ENCODE data around the gene ZNF683. TPM values are rescaled to one million over a fixed set of nuclear protein-coding genes. Genes with fewer than 3 reads are reported as not detected.
"Not testable (repeated sequence)": the region's sequence is repeated elsewhere in the genome, so short reads cannot be mapped to it uniquely, and the experiment has no call there.

Gene ZNF683
- polyA plus RNA-seq, 5 donors = 0.10 to 0.27 (median 0.19) TPM; not detected in 1

DNA sequence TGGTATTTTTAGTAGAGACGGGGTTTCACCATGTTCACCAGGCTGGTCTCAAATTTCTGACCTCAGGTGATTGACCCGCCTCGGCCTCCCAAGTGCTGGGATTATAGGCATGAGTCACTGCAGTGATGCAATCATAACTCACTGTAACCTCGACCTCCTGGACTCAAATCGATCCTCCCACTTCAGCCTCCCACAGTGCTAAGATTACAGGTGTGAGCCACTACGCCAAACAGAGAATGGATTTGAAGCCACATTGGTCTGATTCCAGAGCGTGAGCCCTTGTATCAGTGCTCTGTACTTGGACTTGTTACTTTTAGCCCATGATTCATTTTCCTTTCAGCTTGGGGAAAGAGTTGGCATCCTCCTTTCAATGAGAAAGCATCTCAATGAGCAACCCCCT, 14.9 kb upstream of the ZNF683 start:
- no peak for DNase-seq

DNA sequence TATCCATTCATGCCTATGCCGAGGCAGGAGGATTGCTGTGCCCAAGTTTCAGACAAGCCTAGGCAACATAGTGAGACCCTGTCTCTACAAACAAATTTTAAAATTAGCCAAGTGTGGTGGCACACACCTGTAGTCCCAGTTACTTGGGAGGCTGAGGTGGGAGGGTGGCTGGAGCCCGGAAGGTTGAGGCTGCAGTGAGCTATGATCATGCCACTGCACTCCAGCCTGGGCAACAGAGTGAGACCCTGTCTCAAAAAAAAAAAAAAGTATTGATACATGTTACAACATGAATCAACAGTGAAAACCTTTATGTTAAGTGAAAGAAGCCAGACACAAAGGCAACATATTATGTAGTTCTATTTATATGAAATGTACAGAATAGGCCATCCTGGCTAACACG, 12.5 kb upstream of the ZNF683 start:
- DNase-seq = not testable (repeated sequence)

- no peak for DNase-seq
Measured at GRCh38 chr1:26384076-26384475, 11.5 kb upstream of the ZNF683 start.

DNA sequence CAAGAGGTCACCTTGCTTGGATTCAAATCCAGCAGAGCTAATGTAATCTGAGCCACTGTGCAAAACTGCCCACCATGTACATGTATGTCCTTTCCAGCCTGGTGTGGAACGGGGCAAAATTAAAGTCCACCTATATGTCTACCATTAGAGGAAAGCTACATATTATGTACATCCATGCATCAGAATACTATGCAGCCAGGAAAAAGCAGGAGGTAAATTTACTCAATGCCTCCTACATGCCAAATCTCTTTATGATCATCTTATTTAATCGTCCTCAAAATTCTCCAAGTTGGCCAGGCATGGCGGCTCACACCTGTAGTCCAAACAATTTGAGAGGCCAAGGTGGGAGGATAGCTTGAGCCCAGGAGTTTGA, 6.3 kb upstream of the ZNF683 start:
- no peak for DNase-seq

DNA sequence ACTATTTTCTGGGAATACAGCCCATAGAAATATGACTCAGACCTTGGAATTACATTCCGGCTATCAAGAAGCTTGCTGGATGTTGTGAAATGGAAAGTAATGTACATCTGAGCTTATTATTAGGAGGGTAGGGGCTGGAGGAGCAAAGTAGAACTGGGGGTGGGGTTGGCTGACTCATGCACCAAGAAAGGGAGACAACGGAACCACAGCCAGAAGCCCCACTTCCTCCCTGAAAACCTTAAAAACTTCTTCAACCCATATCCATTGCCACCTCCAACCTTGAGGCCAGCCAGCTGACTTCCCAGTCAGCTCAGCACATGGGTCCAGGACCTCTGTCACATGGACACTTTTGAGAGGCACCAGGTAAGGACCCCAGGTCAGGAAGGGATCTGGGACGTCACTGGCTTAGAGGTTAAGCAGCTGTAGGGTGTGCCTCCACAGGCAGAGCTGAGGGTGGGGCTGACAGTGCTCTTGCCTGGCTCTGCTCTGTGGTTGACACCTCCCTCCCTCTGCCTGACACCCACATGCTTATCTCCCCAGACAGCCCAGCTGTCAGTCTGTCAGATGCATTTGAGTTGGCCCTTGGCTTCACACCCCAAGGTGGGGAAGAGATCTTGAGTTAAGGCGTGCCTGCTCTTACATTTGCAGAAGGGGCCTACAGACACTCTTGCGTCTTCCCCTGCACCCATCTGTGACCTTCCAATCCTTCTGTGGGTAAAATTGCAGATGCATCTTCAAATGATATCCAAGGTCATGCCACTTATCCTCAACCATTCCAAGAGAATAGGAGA, 5.7 kb upstream of the ZNF683 start:
- DNase-seq = no peak

DNA sequence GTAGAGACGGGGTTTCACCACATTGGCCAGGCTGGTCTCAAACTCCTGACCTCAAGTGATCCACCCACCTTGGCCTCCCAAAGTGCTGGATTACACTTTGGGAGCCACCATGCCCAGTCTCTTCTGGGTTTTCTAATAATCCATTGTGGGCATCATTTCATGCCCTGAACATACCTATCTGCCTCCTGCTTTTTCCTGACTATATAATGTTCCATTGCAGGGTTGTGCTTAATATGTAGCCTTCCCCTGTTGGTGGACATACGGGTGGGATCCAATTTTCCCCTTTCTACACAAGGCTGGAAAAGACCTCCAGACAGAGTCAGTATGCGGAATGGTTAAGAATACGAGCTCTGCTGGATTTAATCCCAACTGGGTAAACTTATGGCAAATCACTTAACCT, 3.5 kb upstream of the ZNF683 start:
- DNase-seq = no peak

DNA sequence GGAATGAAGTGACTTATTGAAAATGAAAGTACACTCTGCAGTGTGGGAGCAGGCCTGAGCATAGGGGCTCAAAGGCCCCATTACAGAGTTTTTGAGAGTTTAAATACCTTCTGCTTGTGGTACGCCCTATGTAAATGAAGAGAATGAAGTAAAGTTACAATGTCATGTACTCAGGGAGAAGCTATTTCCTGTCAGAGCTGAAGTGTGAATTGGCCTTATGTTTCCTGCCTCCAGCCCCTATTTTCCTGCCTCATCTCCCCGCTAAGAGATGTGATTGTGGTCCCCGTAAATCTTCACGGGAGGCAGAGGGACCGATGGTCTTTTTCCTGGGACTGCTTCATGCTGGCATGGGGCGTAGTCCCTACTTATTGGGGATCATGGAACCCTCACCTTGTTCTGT, 2.5 kb upstream of the ZNF683 start:
- DNase-seq = no peak

DNA sequence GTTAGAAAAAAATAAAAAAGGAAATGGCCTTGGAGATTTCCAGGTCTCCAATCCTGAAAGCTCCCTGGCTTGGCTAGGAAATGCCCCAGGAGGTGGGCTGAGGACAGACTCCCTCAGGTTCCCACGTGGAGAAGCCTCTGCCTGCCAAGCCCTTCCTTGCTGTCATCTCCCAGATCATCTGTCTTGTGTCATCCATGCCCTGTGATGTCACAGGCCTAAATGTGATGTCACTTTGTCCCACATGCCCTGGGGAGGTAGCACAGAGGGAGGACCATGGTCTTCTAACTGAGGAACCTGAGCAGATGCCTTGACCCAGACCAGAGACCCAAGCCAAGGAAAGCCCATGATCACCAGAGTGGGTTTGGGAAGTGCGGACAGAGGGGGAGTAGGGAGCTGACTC, 1.8 kb upstream of the ZNF683 start:
- DNase-seq = not testable (repeated sequence)

GRCh38 chr1:26373789-26374188, 1.2 kb upstream of the ZNF683 start:
- no peak for DNase-seq

DNA sequence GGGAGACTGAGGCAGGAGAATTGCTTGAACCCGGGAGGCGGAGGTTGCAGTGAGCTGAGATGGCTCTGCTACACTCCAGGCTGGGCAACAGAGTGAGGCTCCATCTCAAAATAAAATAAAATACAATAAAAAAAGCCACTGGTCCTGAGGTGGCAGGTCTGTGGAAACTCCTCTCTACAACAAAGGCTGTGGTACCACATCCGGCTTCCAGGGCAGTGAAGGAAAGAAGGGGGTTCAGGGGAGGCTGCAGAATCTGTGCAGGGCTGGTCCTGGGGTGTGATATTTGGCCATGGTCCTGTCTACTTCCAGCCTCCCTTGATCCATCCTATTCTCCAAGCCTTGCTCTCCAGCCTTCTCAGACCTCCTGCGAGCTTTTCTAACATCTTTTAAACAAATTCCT, 731 bp upstream of the ZNF683 start:
- no peak for DNase-seq

DNA sequence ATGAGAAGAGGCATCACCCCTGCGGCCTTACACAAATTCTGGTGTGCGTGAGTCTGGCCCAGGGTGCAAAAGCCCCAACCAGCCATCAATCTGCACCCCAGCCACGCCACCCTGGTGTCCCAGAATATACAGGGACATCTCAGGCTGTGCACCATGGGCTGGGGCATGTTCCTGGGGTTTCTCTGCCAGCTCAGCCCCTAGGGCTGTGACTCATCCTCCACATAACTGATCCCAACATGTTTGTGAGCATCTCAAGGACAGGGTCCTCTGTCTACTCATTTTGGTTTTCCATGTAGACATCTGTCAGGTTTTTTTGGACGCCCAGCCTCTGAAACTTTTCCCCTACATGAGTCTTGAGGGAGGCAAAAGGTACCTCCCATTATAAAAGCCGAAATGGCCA, 511 bp downstream of the ZNF683 start:
- no peak for DNase-seq

GRCh38 chr1:26370591-26371382, 1.8 kb downstream of the ZNF683 start:
- DNase-seq = no peak

GRCh38 chr1:26368486-26368885, 4.1 kb downstream of the ZNF683 start:
- DNase-seq = no peak

- no peak for DNase-seq
Measured at GRCh38 chr1:26368006-26368405, 4.5 kb downstream of the ZNF683 start.

GRCh38 chr1:26367441-26367840, 5.1 kb downstream of the ZNF683 start:
- no peak for DNase-seq

- DNase-seq = peak in 1 of 2 donors; percentile 35
Measured at GRCh38 chr1:26364956-26365355, 7.6 kb downstream of the ZNF683 start.

DNA sequence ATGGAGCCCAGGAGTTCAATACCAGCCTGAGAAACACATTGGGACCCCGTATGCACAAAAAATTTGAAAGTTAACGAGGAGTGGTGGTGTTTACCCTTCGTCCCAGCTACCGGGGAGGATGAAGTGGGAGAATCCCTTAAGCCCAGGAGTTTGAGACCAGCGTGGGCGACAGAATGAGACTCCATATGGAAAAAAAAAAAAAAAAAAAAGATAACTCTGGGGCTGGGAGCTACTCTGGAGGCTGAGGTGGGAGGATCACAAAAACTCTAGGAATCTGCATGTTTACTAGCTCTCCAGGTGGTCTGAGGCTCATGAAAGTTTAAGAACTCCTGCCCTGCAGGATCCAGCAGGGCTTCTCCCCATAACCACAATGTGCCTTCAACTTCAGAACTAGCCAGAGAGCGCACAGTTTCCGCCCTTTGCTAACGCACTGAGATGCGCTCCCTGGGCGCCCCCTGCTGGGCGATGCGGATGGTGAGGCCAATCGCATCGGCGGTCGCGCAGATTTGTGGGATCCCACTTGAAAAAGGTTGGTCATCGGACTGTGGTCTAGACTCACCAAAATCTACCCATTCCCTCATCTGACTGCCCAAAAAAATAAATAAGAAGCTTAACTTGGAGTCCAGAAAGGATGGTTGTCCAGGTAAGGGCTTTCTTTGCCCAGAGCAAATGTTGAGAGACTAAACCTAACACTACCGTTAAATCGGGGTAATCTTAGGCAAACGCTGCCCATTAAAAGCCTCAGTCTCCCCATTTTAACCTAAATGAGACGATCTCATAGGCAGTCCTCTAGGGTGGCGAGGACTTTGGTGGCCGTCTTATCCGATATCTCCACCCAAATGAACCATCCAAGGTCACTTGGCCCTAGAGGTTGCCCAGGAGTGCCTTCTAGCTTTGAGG, 8.8 kb downstream of the ZNF683 start:
- DNase-seq = peak; percentile 40 to 52

DNA sequence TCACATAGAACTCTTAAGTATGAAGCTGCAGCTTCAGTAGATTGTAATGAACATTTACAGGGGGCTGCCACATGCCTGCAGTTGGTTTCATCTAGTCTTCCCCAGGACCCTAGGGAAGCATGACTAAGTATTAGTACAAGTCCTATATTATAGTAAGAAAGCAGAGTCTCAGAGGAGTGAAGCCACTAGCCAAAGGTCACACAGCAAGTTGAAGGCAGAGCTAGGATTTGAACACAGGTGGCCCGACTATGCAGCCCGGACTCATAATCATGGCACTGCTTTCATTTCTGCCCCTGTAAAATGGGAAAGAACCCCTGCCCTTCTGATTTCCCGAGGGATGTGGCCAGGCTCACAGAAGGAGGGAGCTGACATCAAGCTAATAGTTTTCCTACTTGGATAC, 10.2 kb downstream of the ZNF683 start:
- DNase-seq = no peak

DNA sequence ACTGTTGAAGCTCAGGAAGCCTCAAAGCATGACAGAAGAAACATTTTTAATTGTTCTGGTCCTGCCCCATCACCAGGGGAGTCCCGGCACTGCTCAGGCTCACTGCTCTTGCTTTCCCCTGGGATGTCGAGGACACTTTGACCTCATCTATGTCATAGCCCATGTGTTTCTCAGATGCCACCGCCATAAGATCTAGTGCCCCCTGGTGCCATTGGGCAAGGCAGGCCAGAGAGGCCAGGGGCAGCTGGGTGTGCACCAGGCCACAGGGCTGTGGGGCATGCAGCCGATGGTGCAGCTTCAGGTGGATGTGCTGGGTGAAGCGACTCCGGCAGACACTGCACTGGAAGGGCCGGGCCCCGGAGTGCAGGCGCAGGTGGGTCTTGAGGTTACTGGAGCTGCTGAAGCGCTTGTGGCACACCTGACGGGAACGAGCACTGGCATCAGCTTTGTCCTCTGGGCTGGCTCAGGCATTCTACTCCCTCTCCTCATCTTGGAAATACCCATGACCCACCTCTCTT, 10.9 kb downstream of the ZNF683 start:
- no peak for DNase-seq

GRCh38 chr1:26360807-26361604, 11.5 kb downstream of the ZNF683 start:
- no peak for DNase-seq

All from right lung (tissue), 5 donors.